Hair follicular keratinocyte (primary cell): ENCODE measurements around the gene PARP1. TPM values are rescaled to one million over a fixed set of nuclear protein-coding genes. Genes with fewer than 3 reads are reported as not detected.

Experiments
- total RNA-seq: library from RNA; depleted of rRNA; stranded (reverse); fragments of >200 nt; gene quantifications from 2 replicates; pipeline ENCODE4 v1.2.3, GENCODE V29; 2015

The PARP1 gene
- total RNA-seq, result 93.0 and 158 TPM in 2 replicates

DNA sequence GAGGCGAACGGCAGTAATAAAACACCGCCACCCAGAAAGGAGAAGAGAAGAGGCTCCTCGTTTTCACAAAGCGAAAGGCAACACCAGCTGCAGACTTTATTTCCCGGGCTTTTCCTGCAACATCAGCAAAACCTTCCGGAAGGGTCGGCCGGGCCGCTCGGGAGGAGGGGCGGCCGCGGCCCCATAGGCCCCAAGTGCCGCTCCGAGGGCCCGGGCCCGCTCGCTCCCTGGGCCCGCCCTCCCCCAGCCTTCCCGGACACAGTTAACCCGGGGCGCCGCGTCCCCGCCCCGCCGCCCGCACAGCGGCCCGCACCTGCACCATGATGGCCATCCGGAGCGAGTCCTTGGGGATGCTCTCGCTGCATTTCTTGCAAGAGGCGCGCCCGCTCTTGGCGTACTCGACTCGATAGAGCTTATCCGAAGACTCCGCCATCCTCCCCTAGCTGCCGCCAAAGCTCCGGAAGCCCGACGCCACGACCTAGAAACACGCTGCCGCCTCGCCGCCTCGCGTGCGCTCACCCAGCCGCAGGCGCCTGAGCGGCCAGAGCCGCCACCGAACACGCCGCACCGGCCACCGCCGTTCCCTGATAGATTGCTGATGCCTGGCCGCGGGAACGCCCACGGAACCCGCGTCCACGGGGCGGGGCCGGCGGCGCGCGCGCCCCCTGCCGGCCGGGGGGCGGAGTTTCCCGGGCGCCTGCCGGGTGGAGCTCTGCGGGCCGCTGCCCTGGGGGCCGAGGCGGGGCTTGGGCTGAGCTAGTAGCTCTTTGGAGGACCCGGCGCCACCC is at the start of gene PARP1:
PARP1 (minus strand) TSS at position 597 of the 788 bp plus-strand sequence; CDS start at position 433, 164 bp downstream.

Other genes starting within 250 kb of the PARP1 start
- 40.5 and 47.5 TPM in 2 replicates for gene ACBD3, start 221.4 kb downstream of the PARP1 start, total RNA-seq
- gene MIXL1, start 184.4 kb downstream of the PARP1 start, total RNA-seq, result not detected in 2 replicates
- 4.1 and 9.6 TPM in 2 replicates for gene LIN9, start 98.9 kb downstream of the PARP1 start, total RNA-seq
- not detected in 2 replicates for gene STUM, start 140.7 kb upstream of the PARP1 start, total RNA-seq